Measurements from ENCODE around the gene ZBTB43.

ZBTB43 gene

DNA sequence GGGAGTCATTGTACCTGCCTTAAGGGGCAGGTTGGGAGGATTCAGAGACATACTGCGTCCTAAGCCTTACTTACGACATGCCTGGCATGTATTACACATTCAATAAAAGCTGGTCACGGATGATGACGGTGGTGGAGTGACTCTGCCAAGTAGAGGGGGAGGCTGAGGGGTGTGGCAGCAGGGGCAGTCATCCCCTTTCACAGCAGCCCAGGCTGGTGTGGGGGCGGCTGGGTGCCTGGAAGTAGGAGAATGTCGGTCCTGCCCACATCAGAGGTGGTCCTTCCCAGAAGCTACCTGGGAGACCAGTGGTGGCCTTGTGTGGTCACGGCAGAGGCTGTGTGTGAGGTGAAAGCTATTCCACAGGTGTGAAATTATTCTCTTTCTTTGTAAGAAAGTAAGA, 64.5 kb downstream of the ZBTB43 start:
- H3K36me3 ChIP-seq (ENCODE audit: insufficient read depth, low read length) = peaks cover under 1% of the 10 kb centered on the region; the same call in 1 of the 2 replicates
- no peak overlapping the region for H3K9ac ChIP-seq (ENCODE audit: low read depth, low read length)
- no peaks in the 10 kb centered on the region for H3K9me3 ChIP-seq (ENCODE audit: control insufficient read depth, insufficient read depth, low read length)
- H3K4me1 ChIP-seq (ENCODE audit: insufficient read depth, low read length) = 0 out of 2 replicates have a peak, but pooled peaks cover 3% of the 10 kb centered on the region

DNA sequence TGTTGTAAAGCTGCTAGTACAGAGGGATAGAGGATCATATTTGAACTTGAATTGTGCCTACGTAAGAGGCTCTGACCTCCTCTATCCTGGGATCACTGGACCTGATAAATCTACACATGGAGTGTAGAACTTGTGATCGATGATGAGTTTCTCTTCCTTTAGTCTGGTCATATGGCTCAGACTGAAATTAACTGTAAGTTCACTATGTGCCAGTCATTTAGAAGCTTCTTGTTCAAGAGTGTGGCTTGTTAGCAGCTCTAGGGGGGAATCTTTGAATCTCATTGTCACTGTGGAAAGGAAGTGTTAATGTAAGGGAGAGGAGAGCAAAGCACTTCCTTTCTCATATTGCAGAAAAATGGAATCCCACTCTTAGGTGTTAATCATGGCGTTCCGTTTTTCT, 67.7 kb downstream of the ZBTB43 start:
- Histone ChIP-seq H3K9ac (ENCODE audit: low read depth, low read length) (no peak overlapping the region), H3K9me3 (ENCODE audit: control insufficient read depth, insufficient read depth, low read length) (no peaks in the 10 kb centered on the region), H3K36me3 (ENCODE audit: insufficient read depth, low read length) (no peaks in the 10 kb centered on the region), H3K4me1 (ENCODE audit: insufficient read depth, low read length) (0 out of 2 replicates have a peak, but pooled peaks cover 3% of the 10 kb centered on the region)

DNA sequence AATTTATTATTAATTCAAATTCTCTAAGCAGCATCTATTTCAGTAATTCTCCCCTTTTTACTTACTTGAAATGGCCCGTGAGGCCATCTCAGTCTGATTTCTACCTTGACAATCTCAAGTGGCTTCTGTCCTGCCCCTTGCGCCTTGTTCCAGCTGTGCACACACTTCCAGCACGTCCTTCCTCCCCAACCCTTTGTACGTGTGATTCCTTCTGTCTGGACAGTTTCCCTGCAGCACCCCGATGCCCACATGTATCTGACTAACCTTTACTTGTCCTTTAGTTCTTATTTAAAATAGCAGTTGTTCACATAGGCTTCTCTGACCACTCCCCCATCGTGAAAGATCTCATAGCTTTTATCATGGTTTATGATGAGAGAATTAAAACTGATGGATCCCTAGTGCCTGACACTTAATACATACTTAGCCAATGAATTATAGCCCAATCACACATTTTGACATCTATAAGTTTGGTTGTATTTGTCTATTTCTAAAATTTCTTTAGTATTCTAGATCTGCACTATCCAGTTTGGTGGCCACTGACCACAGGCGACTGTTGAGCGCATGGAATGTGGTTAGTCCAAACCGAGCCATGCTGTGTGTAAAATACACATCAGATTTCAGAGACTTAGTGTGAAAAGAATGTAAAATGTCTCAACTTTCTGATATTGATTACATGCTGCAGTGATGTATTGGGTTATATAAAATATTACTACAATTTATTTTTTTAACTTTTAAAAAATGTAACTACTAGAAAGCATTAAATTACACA, 69.9 kb downstream of the ZBTB43 start:
- H3K36me3 ChIP-seq (ENCODE audit: insufficient read depth, low read length) = no peaks in the 10 kb centered on the region
- H3K4me1 ChIP-seq (ENCODE audit: insufficient read depth, low read length) = no peaks in the 10 kb centered on the region
- no peak overlapping the region for H3K9ac ChIP-seq (ENCODE audit: low read depth, low read length)
- no peaks in the 10 kb centered on the region for H3K9me3 ChIP-seq (ENCODE audit: control insufficient read depth, insufficient read depth, low read length)

- Histone ChIP-seq H3K4me1 (ENCODE audit: insufficient read depth, low read length) (no peaks in the 10 kb centered on the region), H3K9me3 (ENCODE audit: control insufficient read depth, insufficient read depth, low read length) (no peaks in the 10 kb centered on the region), H3K36me3 (ENCODE audit: insufficient read depth, low read length) (peaks cover 4% of the 10 kb centered on the region; the same call in 1 of the 2 replicates), H3K9ac (ENCODE audit: low read depth, low read length) (no peak overlapping the region)
These were observed 71.1 kb downstream of the ZBTB43 start for GRCh38 chr9:126875756-126876510.

GRCh38 chr9:126876531-126876930, 71.7 kb downstream of the ZBTB43 start:
- Histone ChIP-seq H3K4me1 (ENCODE audit: insufficient read depth, low read length) (no peaks in the 10 kb centered on the region), H3K36me3 (ENCODE audit: insufficient read depth, low read length) (peaks cover 6% of the 10 kb centered on the region), H3K9ac (ENCODE audit: low read depth, low read length) (no peak overlapping the region), H3K9me3 (ENCODE audit: control insufficient read depth, insufficient read depth, low read length) (no peaks in the 10 kb centered on the region)

GRCh38 chr9:126877418-126877817, 72.6 kb downstream of the ZBTB43 start:
- Histone ChIP-seq H3K9ac (ENCODE audit: low read depth, low read length) (no peak overlapping the region), H3K36me3 (ENCODE audit: insufficient read depth, low read length) (peaks cover 8% of the 10 kb centered on the region), H3K9me3 (ENCODE audit: control insufficient read depth, insufficient read depth, low read length) (no peaks in the 10 kb centered on the region), H3K4me1 (ENCODE audit: insufficient read depth, low read length) (no peaks in the 10 kb centered on the region)

GRCh38 chr9:126879288-126879687, 74.4 kb downstream of the ZBTB43 start:
- H3K4me1 ChIP-seq (ENCODE audit: insufficient read depth, low read length) = no peaks in the 10 kb centered on the region
- H3K9me3 ChIP-seq (ENCODE audit: control insufficient read depth, insufficient read depth, low read length) = no peaks in the 10 kb centered on the region
- peaks cover 8% of the 10 kb centered on the region for H3K36me3 ChIP-seq (ENCODE audit: insufficient read depth, low read length)
- H3K9ac ChIP-seq (ENCODE audit: low read depth, low read length) = no peak overlapping the region

GRCh38 chr9:126880226-126880946, 75.5 kb downstream of the ZBTB43 start:
- H3K9me3 ChIP-seq (ENCODE audit: control insufficient read depth, insufficient read depth, low read length) = no peaks in the 10 kb centered on the region
- no peaks in the 10 kb centered on the region for H3K4me1 ChIP-seq (ENCODE audit: insufficient read depth, low read length)
- H3K9ac ChIP-seq (ENCODE audit: low read depth, low read length) = no peak overlapping the region
- H3K36me3 ChIP-seq (ENCODE audit: insufficient read depth, low read length) = peaks cover 8% of the 10 kb centered on the region

DNA sequence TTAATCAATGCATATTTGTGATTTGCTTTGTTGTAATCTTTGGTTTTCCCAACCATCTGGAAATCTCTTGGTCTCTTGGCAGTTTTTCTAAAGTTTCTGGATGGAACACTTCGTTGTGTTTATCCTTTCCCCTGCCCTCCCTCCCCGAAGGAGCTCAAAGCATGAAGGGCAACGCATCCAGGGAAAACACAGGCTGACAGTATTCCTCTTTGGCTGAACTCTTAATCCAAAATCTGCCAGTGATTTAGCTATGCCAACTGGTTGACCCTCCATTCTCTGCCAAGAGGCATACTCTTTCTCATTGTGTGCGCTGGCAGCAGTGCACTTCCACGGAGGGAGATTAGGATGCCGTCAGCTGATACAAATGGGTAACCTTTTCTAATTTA, 76.1 kb downstream of the ZBTB43 start:
- Histone ChIP-seq H3K9ac (ENCODE audit: low read depth, low read length) (no peak overlapping the region), H3K9me3 (ENCODE audit: control insufficient read depth, insufficient read depth, low read length) (no peaks in the 10 kb centered on the region), H3K4me1 (ENCODE audit: insufficient read depth, low read length) (0 out of 2 replicates have a peak, but pooled peaks cover 3% of the 10 kb centered on the region), H3K36me3 (ENCODE audit: insufficient read depth, low read length) (peaks cover 8% of the 10 kb centered on the region)

- Histone ChIP-seq H3K9ac (ENCODE audit: low read depth, low read length) (no peak overlapping the region), H3K4me1 (ENCODE audit: insufficient read depth, low read length) (0 out of 2 replicates have a peak, but pooled peaks cover 8% of the 10 kb centered on the region), H3K36me3 (ENCODE audit: insufficient read depth, low read length) (peaks cover 8% of the 10 kb centered on the region), H3K9me3 (ENCODE audit: control insufficient read depth, insufficient read depth, low read length) (no peaks in the 10 kb centered on the region)
These were observed 77.9 kb downstream of the ZBTB43 start for GRCh38 chr9:126882746-126883145.

DNA sequence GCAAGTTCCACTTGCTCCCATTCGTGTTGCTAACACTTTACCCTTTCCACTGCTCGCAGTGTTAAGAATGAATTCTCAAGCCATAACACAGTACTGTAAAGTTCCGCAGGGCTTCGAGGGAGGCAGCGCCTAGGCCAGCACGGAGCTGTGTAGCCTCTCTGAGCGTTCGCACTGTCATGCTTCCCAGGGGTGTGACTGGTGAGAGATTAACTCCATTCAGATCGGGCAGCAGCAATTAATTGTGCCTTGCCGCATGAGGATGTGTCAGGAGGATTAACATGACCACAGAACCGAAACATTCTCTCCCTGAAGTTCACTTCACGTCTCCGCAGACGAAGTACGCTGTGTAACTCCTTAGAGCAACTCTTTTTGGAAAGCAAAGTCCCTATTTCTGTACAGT, 78.8 kb downstream of the ZBTB43 start:
- Histone ChIP-seq H3K36me3 (ENCODE audit: insufficient read depth, low read length) (peaks cover 8% of the 10 kb centered on the region), H3K9ac (ENCODE audit: low read depth, low read length) (no peak overlapping the region), H3K9me3 (ENCODE audit: control insufficient read depth, insufficient read depth, low read length) (no peaks in the 10 kb centered on the region), H3K4me1 (ENCODE audit: insufficient read depth, low read length) (0 out of 2 replicates have a peak, but pooled peaks cover 8% of the 10 kb centered on the region)

DNA sequence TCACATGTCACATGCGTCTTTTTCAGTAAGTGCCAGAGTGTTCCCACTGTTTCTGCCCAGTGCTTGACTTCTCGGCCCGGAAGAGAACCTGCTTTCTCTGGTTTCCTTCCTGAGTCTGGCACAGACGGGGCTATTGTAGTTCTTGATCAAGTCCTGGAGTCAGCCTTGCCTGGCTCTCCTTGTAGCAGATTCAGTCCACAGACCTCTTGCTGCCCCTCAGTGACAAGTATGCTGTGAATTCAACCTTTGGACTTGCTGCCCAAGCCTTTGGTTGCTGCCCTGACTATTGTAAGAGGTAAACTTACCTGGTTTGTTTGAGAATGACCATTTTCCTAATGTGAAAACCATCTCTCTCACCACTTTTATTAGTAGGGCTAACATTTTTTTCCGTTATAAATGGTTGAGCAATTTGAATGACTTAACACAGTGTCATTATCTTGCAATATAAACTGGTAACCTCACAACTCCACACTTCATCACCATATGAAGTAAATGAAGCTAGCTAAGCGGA, 80.3 kb downstream of the ZBTB43 start:
- 0 out of 2 replicates have a peak, but pooled peaks cover 8% of the 10 kb centered on the region for H3K4me1 ChIP-seq (ENCODE audit: insufficient read depth, low read length)
- H3K9me3 ChIP-seq (ENCODE audit: control insufficient read depth, insufficient read depth, low read length) = no peaks in the 10 kb centered on the region
- no peak overlapping the region for H3K9ac ChIP-seq (ENCODE audit: low read depth, low read length)
- H3K36me3 ChIP-seq (ENCODE audit: insufficient read depth, low read length) = peaks cover 8% of the 10 kb centered on the region

GRCh38 chr9:126886034-126886822, 81.4 kb downstream of the ZBTB43 start:
- Histone ChIP-seq H3K9ac (ENCODE audit: low read depth, low read length) (no peak overlapping the region), H3K36me3 (ENCODE audit: insufficient read depth, low read length) (peaks cover 4% of the 10 kb centered on the region; the same call in 1 of the 2 replicates), H3K9me3 (ENCODE audit: control insufficient read depth, insufficient read depth, low read length) (no peaks in the 10 kb centered on the region), H3K4me1 (ENCODE audit: insufficient read depth, low read length) (0 out of 2 replicates have a peak, but pooled peaks cover 8% of the 10 kb centered on the region)
